Ovary (tissue), 3 donors: ENCODE measurements around the gene NT5C3B.

ENCODE experiments used
- EP300 ChIP-seq: sonication (generic); formaldehyde crosslinking; IDR thresholded peaks from one replicate; pipeline ENCODE4 v1.6.1; 2017; ENCODE audit warnings: antibody characterized with exemption
- TF ChIP-seq, protein P1 (sequence below), 3 donors: fragments of 450-650 bp in 2 of 3; fragments of 200-600 bp in 1 of 3; IDR thresholded peaks; one replicate each; pipeline versions ENCODE4 v1.5.1 to v1.8.0; 2016 to 2022; ENCODE audit warnings: antibody characterized with exemption in 3 of 3, mild to moderate bottlenecking in 1 of 3
- donor health status: DM: no; HTN: no; CAD: no.

DNA sequence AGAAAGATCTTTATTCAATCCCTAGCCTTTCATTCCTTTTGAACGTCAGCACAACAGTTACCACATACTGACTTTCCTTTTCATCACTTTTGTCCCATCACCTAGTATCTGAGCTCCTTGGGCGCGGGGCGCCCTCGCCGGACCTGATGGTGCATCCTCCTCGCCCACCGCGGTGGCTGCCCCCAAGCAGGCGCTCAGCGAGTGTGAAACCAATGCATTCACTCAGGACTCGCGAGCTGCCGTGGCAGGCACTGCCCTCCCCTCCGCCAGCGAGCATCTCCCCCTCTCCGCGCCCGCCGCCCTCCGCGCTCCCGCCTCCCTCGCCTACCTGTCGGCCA lies 28.4 kb upstream of the NT5C3B start:
- TF ChIP-seq, protein P1, sequence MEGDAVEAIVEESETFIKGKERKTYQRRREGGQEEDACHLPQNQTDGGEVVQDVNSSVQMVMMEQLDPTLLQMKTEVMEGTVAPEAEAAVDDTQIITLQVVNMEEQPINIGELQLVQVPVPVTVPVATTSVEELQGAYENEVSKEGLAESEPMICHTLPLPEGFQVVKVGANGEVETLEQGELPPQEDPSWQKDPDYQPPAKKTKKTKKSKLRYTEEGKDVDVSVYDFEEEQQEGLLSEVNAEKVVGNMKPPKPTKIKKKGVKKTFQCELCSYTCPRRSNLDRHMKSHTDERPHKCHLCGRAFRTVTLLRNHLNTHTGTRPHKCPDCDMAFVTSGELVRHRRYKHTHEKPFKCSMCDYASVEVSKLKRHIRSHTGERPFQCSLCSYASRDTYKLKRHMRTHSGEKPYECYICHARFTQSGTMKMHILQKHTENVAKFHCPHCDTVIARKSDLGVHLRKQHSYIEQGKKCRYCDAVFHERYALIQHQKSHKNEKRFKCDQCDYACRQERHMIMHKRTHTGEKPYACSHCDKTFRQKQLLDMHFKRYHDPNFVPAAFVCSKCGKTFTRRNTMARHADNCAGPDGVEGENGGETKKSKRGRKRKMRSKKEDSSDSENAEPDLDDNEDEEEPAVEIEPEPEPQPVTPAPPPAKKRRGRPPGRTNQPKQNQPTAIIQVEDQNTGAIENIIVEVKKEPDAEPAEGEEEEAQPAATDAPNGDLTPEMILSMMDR (IDR thresholded peaks at IDR 0.05), result no peak
- TF ChIP-seq EP300, result no peak
